Neutrophil (primary cell): ENCODE measurements around the gene IL20RB.

Experiments
- H3K27ac ChIP-seq: fragments of 200-600 bp; sonication (generic); 2 replicates; pipeline ENCODE4 v1.5.1; 2016; ENCODE audit warnings: mild to moderate bottlenecking, moderate library complexity
- H3K27me3 ChIP-seq: fragments of 200-600 bp; sonication (generic); 2 replicates; pipeline ENCODE4 v1.6.0; 2016; ENCODE audit warnings: mild to moderate bottlenecking
- H3K36me3 ChIP-seq: fragments of 200-600 bp; sonication (generic); 2 replicates; pipeline ENCODE4 v1.5.1; 2017
- H3K4me1 ChIP-seq, 2 experiments: fragments of 200-600 bp in 1 of 2; sonication (generic) in 1 of 2; 1 replicate in 1 of 2; 2 replicates in 1 of 2; pipeline versions ENCODE4 v1.5.1 to v1.6.1; 2013 to 2016; ENCODE audit warnings: low read depth in 1 of 2, low read length in 1 of 2, mild to moderate bottlenecking in 1 of 2, moderate library complexity in 1 of 2; ENCODE audit not compliant: control insufficient read depth in 1 of 2, insufficient read depth in 1 of 2
- H3K4me3 ChIP-seq, 2 experiments: fragments of 200-600 bp in 1 of 2; sonication (generic) in 1 of 2; 1 replicate in 1 of 2; 2 replicates in 1 of 2; pipeline ENCODE4 v1.5.1; 2013 to 2016; ENCODE audit warnings: low read depth in 1 of 2, low read length in 1 of 2, mild to moderate bottlenecking in 1 of 2, moderate library complexity in 1 of 2
- H3K9me3 ChIP-seq: fragments of 200-600 bp; sonication (generic); 2 replicates; pipeline ENCODE4 v1.5.1; 2016
- CTCF ChIP-seq: fragments of 200-600 bp; sonication (generic); IDR thresholded peaks from 2 replicates; pipeline ENCODE4 v1.5.1; 2016; ENCODE audit warnings: antibody characterized with exemption

IL20RB gene

DNA sequence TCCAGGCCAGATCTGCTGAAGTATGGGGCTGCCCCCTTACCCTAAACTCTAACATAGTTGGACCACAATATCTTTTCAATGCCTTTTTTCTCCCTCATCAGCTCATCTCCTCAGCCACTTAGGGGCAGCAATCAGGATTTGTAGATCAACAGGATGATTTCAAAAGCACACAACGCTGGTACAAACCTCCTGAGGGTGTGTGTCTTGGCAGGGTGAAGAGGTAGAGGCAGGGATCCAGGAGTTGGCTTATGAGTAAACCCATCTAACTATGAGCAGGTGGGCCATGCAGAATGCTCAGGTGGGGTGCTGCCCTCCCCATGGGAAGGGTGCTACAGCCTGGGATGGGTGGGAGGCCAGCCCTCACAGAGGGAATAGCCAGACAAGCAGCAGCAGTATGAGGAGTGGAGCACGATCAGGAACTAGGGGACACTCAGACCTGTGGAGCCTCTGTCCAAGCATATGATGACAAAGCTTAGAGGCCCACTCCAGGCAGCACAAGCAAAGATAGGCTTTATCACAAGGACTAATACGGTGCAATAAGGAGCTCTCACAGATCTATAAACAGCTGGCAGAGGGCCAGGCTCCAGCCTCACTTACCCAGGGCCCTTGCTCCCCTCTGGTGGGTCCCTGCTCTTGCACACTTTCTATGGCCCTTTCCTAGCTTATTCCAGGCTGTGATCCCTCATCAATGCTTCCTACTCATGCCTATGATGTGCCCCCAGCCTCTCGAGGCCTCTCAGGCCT, 32.2 kb downstream of the IL20RB start:
- Histone ChIP-seq H3K4me1 (no peaks in the 10 kb centered on the region), H3K4me3 (no peak overlapping the region), H3K36me3 (no peaks in the 10 kb centered on the region), H3K9me3 (no peaks in the 10 kb centered on the region), H3K27ac (no peak overlapping the region), H3K27me3 (no peaks in the 10 kb centered on the region)
- TF ChIP-seq CTCF, result no peak

DNA sequence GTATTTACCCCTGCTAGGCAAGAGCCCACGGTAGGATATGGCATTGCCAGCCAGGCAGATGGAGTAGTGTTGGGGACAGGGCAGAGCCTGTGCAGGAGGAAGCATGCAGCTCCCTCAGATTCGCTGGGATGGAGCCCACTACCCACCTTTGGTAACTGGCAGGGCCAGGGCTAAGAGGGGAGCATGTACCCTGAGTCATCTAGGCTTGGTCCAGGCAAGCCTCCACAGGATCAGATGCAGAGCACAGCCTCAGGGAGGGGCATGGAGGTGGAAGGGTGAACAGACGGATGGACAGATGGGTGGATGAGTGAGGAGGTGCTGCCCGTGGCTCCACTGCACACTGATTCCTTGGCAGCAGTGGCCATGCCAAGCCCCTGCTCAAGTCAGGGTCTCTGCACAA, 33.0 kb downstream of the IL20RB start:
- H3K9me3 ChIP-seq, result no peaks in the 10 kb centered on the region
- no peak overlapping the region for H3K4me3 ChIP-seq
- TF ChIP-seq CTCF, result no peak
- no peaks in the 10 kb centered on the region for H3K27me3 ChIP-seq
- H3K4me1 ChIP-seq, result no peaks in the 10 kb centered on the region
- no peaks in the 10 kb centered on the region for H3K36me3 ChIP-seq
- no peak overlapping the region for H3K27ac ChIP-seq

DNA sequence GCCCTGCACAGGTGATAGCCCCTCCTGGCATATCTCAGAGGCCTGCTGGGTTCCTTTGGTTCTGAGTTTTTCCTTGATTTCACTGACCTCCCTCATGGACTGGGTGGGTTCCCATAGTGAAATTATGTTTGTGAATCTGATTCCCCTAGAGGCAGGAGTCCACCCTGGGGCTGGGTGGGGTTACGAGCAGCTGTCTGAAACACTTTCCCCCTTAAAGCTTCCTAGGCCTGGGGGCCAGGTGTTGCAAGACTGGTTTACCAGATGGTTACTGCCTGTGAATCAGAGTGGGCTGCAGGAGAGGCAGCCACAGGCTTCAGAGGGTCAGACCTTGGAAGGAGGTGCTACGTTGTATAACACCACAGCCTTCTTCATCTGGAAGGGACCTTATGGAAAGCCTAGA, 34.3 kb downstream of the IL20RB start:
- Histone ChIP-seq H3K4me3 (no peak overlapping the region), H3K27ac (no peak overlapping the region), H3K4me1 (no peaks in the 10 kb centered on the region), H3K36me3 (no peaks in the 10 kb centered on the region), H3K27me3 (no peaks in the 10 kb centered on the region), H3K9me3 (no peaks in the 10 kb centered on the region)
- no peak for TF ChIP-seq CTCF

GRCh38 chr3:136994772-136995516, 37.2 kb downstream of the IL20RB start:
- Histone ChIP-seq H3K4me1 (no peaks in the 10 kb centered on the region), H3K4me3 (no peak overlapping the region), H3K9me3 (no peaks in the 10 kb centered on the region), H3K27me3 (no peaks in the 10 kb centered on the region), H3K36me3 (no peaks in the 10 kb centered on the region), H3K27ac (no peak overlapping the region)
- TF ChIP-seq CTCF, result no peak

DNA sequence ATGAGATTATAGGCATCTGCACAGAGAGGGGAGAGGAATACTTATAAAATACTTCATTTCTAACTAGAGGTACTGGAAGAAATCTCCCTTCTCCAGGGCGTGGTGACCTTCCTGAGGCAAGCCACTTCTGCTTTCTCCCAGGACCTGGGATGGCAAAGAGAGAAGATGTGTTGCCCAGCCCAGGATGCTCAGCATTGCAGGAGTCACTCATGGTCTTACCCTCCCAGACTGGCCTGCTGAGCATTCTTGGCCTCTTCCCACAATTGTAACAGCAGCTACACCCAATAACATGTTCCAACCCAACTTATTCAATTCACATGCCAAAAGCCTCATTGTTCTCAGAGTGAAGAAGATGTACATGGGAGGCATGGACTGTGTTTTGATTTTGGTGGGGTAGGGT, 37.9 kb downstream of the IL20RB start:
- no peaks in the 10 kb centered on the region for H3K27me3 ChIP-seq
- no peak overlapping the region for H3K4me3 ChIP-seq
- no peak for TF ChIP-seq CTCF
- no peak overlapping the region for H3K27ac ChIP-seq
- H3K36me3 ChIP-seq, result no peaks in the 10 kb centered on the region
- H3K4me1 ChIP-seq, result no peaks in the 10 kb centered on the region
- no peaks in the 10 kb centered on the region for H3K9me3 ChIP-seq
